Loucy (cell line): Measurements from ENCODE around the gene SLC35F3.
A peak's percentile ranks its signal among the peaks of the same experiment; 100 is the strongest.

Experiments used
- H2AFZ ChIP-seq: fragments of 200-600 bp; sonication (generic); 2 replicates; pipeline ENCODE4 v1.6.0; 2016; ENCODE audit warnings: antibody characterized with exemption, mild to moderate bottlenecking, low read length, moderate library complexity
- H3F3A ChIP-seq: fragments of 200-600 bp; 2 replicates; pipeline ENCODE4 v1.6.0; 2016; ENCODE audit warnings: antibody characterized with exemption, low read depth, mild to moderate bottlenecking
- H3K27me3 ChIP-seq: fragments of 200-600 bp; sonication (generic); 2 replicates; pipeline ENCODE4 v1.6.1; 2014; ENCODE audit warnings: low read length, mild to moderate bottlenecking; ENCODE audit not compliant: insufficient read depth, poor library complexity, severe bottlenecking
- H3K36me3 ChIP-seq: fragments of 200-600 bp; sonication (generic); 2 replicates; pipeline ENCODE4 v1.6.1; 2016; ENCODE audit warnings: low read length; ENCODE audit not compliant: insufficient read depth
- H3K4me1 ChIP-seq: fragments of 200-600 bp; sonication (generic); 2 replicates; pipeline ENCODE4 v1.5.1; 2014; ENCODE audit warnings: low read length, mild to moderate bottlenecking; ENCODE audit not compliant: insufficient read depth, poor library complexity, severe bottlenecking
- H3K4me2 ChIP-seq: fragments of 200-600 bp; sonication (generic); 2 replicates; pipeline ENCODE4 v1.6.0; 2014; ENCODE audit warnings: antibody characterized with exemption, low read length, low read depth, mild to moderate bottlenecking; ENCODE audit not compliant: poor library complexity, severe bottlenecking
- H3K4me3 ChIP-seq: fragments of 200-600 bp; sonication (generic); 2 replicates; pipeline ENCODE4 v1.5.1; 2014; ENCODE audit warnings: low read length, mild to moderate bottlenecking, mixed read lengths; ENCODE audit not compliant: poor library complexity, severe bottlenecking
- H3K79me2 ChIP-seq: fragments of 200-600 bp; sonication (generic); 2 replicates; pipeline ENCODE4 v1.6.1; 2014; ENCODE audit warnings: low read length; ENCODE audit not compliant: insufficient read depth
- H3K9ac ChIP-seq: fragments of 200-600 bp; sonication (generic); 2 replicates; pipeline ENCODE4 v1.6.0; 2014; ENCODE audit warnings: mild to moderate bottlenecking, low read depth, low read length, moderate library complexity; ENCODE audit not compliant: poor library complexity, severe bottlenecking
- H3K9me2 ChIP-seq: fragments of 200-600 bp; sonication (generic); replicated peaks from 2 replicates; pipeline ENCODE4 v1.6.1; 2016; ENCODE audit warnings: low read depth, low read length, mixed read lengths
- H3K9me3 ChIP-seq: fragments of 200-600 bp; sonication (generic); 2 replicates; pipeline ENCODE4 v1.6.1; 2014; ENCODE audit warnings: mild to moderate bottlenecking, antibody characterized with exemption, low read length, low read depth; ENCODE audit not compliant: insufficient read depth
- H4K20me1 ChIP-seq: fragments of 200-600 bp; sonication (generic); 2 replicates; pipeline ENCODE4 v1.6.0; 2014; ENCODE audit warnings: antibody characterized with exemption, low read length, mild to moderate bottlenecking; ENCODE audit not compliant: insufficient read depth, poor library complexity, severe bottlenecking
- EZH2phosphoT487 ChIP-seq: fragments of 200-600 bp; IDR thresholded peaks from 2 replicates; pipeline ENCODE4 v1.6.1; 2018; ENCODE audit warnings: antibody characterized with exemption, mild to moderate bottlenecking, moderate library complexity, borderline replicate concordance
- TF ChIP-seq, protein P1 (sequence below): fragments of 200-600 bp; sonication (generic); conservative IDR thresholded peaks from 2 replicates; pipeline ENCODE4 v1.5.1; 2014; ENCODE audit warnings: mild to moderate bottlenecking, antibody characterized with exemption, low read length

Gene SLC35F3

DNA sequence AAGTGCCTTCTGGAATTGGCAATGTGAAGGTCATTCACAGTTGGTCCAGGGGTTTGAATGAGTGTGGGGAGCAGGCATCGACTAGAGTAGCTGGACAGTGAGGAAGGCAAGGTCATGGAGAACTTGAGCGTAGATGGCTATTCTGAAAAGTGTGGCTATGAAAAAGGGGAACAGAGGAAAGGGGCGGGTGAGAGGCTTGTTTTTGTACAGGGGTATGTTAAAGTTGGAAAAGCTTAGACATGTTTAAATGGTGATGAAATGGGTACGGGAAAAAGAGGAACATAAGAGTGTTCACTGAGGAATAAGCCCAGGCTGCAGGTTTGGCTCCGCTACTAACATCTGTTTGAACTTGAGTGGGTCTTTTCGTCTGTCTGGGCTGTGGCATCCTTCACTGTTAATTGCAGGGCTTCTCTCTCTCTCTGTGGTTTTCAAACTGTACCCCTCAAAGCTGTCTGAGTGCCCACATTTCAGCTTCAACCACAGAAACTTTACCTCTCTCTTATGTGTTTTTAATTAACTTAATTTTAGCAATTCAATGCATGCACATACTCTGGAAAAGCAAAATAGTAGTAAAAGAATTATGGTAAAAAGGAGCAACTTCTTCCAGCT lies 398.0 kb downstream of the SLC35F3 start:
- H3K79me2 ChIP-seq: no peaks in the 10 kb centered on the region
- TF ChIP-seq EZH2phosphoT487: no peak
- TF ChIP-seq, protein P1, sequence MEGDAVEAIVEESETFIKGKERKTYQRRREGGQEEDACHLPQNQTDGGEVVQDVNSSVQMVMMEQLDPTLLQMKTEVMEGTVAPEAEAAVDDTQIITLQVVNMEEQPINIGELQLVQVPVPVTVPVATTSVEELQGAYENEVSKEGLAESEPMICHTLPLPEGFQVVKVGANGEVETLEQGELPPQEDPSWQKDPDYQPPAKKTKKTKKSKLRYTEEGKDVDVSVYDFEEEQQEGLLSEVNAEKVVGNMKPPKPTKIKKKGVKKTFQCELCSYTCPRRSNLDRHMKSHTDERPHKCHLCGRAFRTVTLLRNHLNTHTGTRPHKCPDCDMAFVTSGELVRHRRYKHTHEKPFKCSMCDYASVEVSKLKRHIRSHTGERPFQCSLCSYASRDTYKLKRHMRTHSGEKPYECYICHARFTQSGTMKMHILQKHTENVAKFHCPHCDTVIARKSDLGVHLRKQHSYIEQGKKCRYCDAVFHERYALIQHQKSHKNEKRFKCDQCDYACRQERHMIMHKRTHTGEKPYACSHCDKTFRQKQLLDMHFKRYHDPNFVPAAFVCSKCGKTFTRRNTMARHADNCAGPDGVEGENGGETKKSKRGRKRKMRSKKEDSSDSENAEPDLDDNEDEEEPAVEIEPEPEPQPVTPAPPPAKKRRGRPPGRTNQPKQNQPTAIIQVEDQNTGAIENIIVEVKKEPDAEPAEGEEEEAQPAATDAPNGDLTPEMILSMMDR: no peak

DNA sequence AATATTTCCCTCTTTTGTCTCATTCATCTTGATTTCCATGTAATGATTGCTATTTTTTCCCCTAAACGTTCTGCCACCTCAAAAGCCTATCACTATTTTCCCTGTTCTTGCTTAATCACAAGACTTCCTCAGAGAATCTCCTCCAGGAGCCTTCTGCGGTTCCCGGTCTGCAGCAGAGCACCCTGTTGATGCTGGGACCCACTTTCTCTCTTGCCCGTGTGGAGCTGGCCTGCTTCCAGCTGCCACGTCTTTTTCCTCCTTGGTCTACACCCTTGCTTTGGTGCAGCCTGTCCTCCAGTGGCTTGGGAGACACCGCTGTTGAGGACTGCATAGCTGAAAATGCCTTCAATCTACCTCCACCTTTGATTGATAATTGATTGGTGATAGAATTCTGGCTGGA lies 398.8 kb downstream of the SLC35F3 start:
- no peaks in the 10 kb centered on the region for H4K20me1 ChIP-seq
- peaks cover 19% of the 10 kb centered on the region for H3K4me1 ChIP-seq
- no peaks in the 10 kb centered on the region for H3K27me3 ChIP-seq
- no peak overlapping the region for H3K9ac ChIP-seq
- H3K9me3 ChIP-seq: no peaks in the 10 kb centered on the region
- no peaks in the 10 kb centered on the region for H3K9me2 ChIP-seq
- no peak overlapping the region for H2AFZ ChIP-seq
- H3K36me3 ChIP-seq: no peaks in the 10 kb centered on the region
- TF ChIP-seq EZH2phosphoT487: no peak
- TF ChIP-seq, protein P1: no peak
- no peaks in the 10 kb centered on the region for H3K79me2 ChIP-seq
- no peaks in the 10 kb centered on the region; the same call in 1 of the 2 replicates for H3F3A ChIP-seq
- H3K4me2 ChIP-seq: peak overlapping the region; percentile 33
- no peak overlapping the region for H3K4me3 ChIP-seq

More for the DNA sequence above, 398.0 kb downstream of the SLC35F3 start:
- no peak overlapping the region for H2AFZ ChIP-seq
- no peaks in the 10 kb centered on the region for H3K27me3 ChIP-seq
- H3K9me2 ChIP-seq: no peaks in the 10 kb centered on the region
- H3F3A ChIP-seq: no peaks in the 10 kb centered on the region; the same call in 1 of the 2 replicates
- H3K9ac ChIP-seq: no peak overlapping the region
- H3K36me3 ChIP-seq: no peaks in the 10 kb centered on the region
- H3K9me3 ChIP-seq: no peaks in the 10 kb centered on the region
- no peak overlapping the region for H3K4me3 ChIP-seq
- H4K20me1 ChIP-seq: no peaks in the 10 kb centered on the region
- H3K4me2 ChIP-seq: peak overlapping the region; percentile 33
- H3K4me1 ChIP-seq: peaks cover 19% of the 10 kb centered on the region

DNA sequence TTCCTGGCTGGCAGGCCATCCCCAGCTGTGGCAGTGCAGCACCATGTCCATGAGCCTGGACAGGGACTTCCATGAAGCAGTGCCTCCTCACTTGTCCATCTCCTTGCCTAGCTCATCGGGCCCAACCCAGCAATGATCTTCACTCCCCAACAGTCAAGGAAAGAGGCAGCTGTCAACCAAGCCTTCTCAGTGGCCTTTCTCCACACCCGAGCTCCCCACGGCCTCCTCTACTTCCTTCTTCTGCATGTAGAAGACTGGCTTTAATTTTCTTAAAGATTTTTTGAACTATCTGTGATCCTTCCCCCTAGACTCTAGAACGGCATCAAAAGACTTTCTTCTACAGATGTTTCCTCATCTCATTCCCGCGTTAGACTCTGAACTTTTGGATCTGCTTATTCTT lies 403.2 kb downstream of the SLC35F3 start:
- H3K79me2 ChIP-seq: no peaks in the 10 kb centered on the region
- no peaks in the 10 kb centered on the region; the same call in 1 of the 2 replicates for H3F3A ChIP-seq
- no peak for TF ChIP-seq EZH2phosphoT487
- TF ChIP-seq, protein P1: no peak
- H3K27me3 ChIP-seq: no peaks in the 10 kb centered on the region
- no peak overlapping the region for H3K4me2 ChIP-seq
- no peaks in the 10 kb centered on the region for H4K20me1 ChIP-seq
- no peak overlapping the region for H3K9ac ChIP-seq
- H3K9me3 ChIP-seq: no peaks in the 10 kb centered on the region
- H3K4me1 ChIP-seq: peaks cover 17% of the 10 kb centered on the region
- no peak overlapping the region for H2AFZ ChIP-seq
- H3K9me2 ChIP-seq: no peaks in the 10 kb centered on the region
- no peaks in the 10 kb centered on the region for H3K36me3 ChIP-seq
- H3K4me3 ChIP-seq: no peak overlapping the region
